ENCODE results near the gene ZKSCAN3. TPM values are rescaled to one million over a fixed set of nuclear protein-coding genes. Genes with fewer than 3 reads are reported as not detected.

Gene ZKSCAN3
- polyA plus RNA-seq, 2 of the 4 experiments (the other 2 are of a cell fraction): 1.6 to 2.7 TPM

DNA sequence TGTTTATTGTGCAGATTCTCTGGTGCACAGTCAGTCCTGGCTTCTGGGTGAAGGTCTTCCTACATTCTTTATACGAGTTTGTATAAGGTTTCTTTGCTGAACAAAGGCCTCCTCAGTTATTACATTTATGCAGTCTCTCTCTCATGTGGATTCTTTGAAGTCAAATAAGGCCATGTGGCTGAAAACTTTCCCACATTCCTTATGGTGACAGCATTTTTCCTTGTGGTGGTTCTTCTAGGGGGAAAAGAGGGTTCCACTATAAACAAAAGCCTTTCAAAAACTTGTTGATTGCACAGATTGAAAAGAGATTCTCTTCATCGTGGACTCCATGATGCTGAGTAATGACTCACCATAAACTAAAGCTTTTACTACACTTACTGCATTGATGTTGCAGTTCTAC is 30.6 kb downstream of the ZKSCAN3 start:
- FAIRE-seq: no peak
- POLR2A ChIA-PET: no interaction called here

DNA sequence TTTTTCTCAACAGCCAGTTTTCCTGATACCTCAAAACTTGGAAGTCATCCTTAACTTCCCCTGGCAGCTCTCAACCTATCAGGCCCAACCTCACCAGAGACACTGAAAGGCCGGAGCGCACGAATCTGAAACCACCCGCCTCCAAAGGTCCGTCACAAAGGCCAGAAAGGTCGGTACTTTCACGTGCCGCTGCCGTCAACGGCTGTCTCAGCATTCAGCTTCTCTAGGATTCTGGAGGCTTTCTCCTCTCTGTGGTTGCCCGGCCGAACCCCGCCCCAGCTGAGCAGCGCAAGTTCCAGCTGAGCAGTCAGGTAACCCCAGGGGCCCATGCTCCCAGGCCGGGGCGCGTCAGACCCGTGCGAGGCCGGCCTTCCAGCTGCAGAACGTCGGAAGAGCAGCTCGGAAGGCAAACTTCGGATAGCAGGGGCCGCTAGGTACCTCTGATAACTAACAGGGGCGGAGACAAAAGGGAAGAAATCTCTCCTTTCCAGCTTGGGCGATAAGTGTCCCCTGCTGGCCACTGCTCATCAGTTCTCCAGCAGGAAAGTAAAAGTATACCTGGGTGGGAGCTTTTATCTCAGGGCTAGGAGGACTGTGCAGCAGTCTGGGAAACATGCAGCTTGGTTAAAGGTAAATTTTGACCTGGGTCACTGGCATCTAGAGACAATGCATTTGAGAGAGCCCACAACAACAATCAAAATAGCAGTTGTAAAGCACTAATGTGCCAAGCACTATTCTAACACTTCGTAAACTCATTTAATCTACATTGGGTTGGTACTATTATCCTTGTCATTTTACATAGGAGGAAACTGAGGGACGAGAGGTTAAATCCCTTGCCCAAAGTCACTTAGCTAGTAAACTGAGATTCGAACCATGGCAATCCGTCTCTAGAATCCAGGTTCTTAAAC is 33.7 kb downstream of the ZKSCAN3 start:
- FAIRE-seq (no peak), DNase-seq (ENCODE audit: low read depth in 1 of 2, low spot score in 1 of 2) (peak; percentile 63 to 91), ATAC-seq (peak; percentile 98)
- peak overlapping the region; percentile 51 for H3K4me3 ChIP-seq
- 59% methylated on average over 5 of the region's 31 CpGs for WGBS (ENCODE audit: missing lambda C conversion rate)
- 0 out of 3 replicates have a peak, but pooled peaks cover 3% of the 10 kb centered on the region for H3K9me3 ChIP-seq
- peaks cover 8% of the 10 kb centered on the region; the same call in 2 of the 3 replicates for H3K4me1 ChIP-seq
- H3K4me2 ChIP-seq: peak overlapping the region; percentile 72
- ChIA-PET CTCF (interaction anchor here (0.8 to 1.7 kb wide), 7 partner anchors 14 to 204 kb away, joined by 3 to 11 read pairs (median 3); partner anchors contain the start of gene ZSCAN12), POLR2A (interaction anchor here (0.9 to 1.9 kb wide), 10 partner anchors 13 to 491 kb away, joined by 3 to 7 read pairs (median 4); partner anchors contain the start of genes ZKSCAN3, ZKSCAN8, ZSCAN12 and ZSCAN16)
- peak overlapping the region; percentile 79 to 86 for H3K27ac ChIP-seq
- TF ChIP-seq, protein P1, sequence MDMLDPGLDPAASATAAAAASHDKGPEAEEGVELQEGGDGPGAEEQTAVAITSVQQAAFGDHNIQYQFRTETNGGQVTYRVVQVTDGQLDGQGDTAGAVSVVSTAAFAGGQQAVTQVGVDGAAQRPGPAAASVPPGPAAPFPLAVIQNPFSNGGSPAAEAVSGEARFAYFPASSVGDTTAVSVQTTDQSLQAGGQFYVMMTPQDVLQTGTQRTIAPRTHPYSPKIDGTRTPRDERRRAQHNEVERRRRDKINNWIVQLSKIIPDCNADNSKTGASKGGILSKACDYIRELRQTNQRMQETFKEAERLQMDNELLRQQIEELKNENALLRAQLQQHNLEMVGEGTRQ (IDR thresholded peaks at IDR 0.05): peak; percentile 39; the same call in 1 of the 2 replicates
- TF ChIP-seq TP53 (CRISPR knock-in tag; IDR thresholded peaks at IDR 0.05): no peak
- no peak for TF ChIP-seq RARB (CRISPR knock-in tag; IDR thresholded peaks at IDR 0.05)
- TF ChIP-seq SMC3 (IDR thresholded peaks at IDR 0.05): peak; percentile 31; the same call in 1 of the 3 replicates
- peak; percentile 98 for TF ChIP-seq BHLHE40 (IDR thresholded peaks at IDR 0.05; ENCODE audit: low read depth, low read length)
- TF ChIP-seq HOXB13 (CRISPR knock-in tag; IDR thresholded peaks at IDR 0.05; ENCODE audit: low read depth): no peak
- no peak for TF ChIP-seq ZC3H11A (IDR thresholded peaks at IDR 0.05)
- peak; percentile 90 for TF ChIP-seq E2F6 (IDR thresholded peaks at IDR 0.05; ENCODE audit: borderline replicate concordance, low read depth)
- no peak; the same call in 1 of the 2 replicates for TF ChIP-seq GATA3 (IDR thresholded peaks at IDR 0.05; ENCODE audit: borderline replicate concordance)
- TF ChIP-seq MAFK (IDR thresholded peaks at IDR 0.05; ENCODE audit: partially characterized antibody): no peak
- TF ChIP-seq ZSCAN20 (CRISPR knock-in tag; IDR thresholded peaks at IDR 0.05): no peak
- TF ChIP-seq KDM5A (IDR thresholded peaks at IDR 0.05): no peak
- TF ChIP-seq MYC (IDR thresholded peaks at IDR 0.05; ENCODE audit: borderline replicate concordance, low read length): no peak
- TF ChIP-seq, protein P2, sequence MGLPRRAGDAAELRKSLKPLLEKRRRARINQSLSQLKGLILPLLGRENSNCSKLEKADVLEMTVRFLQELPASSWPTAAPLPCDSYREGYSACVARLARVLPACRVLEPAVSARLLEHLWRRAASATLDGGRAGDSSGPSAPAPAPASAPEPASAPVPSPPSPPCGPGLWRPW (IDR thresholded peaks at IDR 0.05): no peak
- no peak for TF ChIP-seq HOXA7 (CRISPR knock-in tag; IDR thresholded peaks at IDR 0.05)
- TF ChIP-seq ELK1 (IDR thresholded peaks at IDR 0.05; ENCODE audit: low read depth, low read length): no peak
- no peak for TF ChIP-seq HOXB5 (CRISPR knock-in tag; IDR thresholded peaks at IDR 0.05)
- no peak for TF ChIP-seq NPAS2 (CRISPR knock-in tag; IDR thresholded peaks at IDR 0.05; ENCODE audit: borderline replicate concordance)
- no peak for TF ChIP-seq HEYL (CRISPR knock-in tag; IDR thresholded peaks at IDR 0.05)
- TF ChIP-seq ESRRA (IDR thresholded peaks at IDR 0.05; ENCODE audit: borderline replicate concordance, low read length): no peak
- TF ChIP-seq RAD21 (conservative IDR thresholded peaks at IDR 0.05 in 1 of 2, IDR thresholded peaks at IDR 0.05 in 1 of 2): peak; percentile 44 to 53; a peak in 4 of 5 replicates
- no peak for TF ChIP-seq ZNF302 (CRISPR knock-in tag; IDR thresholded peaks at IDR 0.05)
- no peak for TF ChIP-seq CHD2 (IDR thresholded peaks at IDR 0.05; ENCODE audit: low read length, partially characterized antibody)
- TF ChIP-seq, protein P3, sequence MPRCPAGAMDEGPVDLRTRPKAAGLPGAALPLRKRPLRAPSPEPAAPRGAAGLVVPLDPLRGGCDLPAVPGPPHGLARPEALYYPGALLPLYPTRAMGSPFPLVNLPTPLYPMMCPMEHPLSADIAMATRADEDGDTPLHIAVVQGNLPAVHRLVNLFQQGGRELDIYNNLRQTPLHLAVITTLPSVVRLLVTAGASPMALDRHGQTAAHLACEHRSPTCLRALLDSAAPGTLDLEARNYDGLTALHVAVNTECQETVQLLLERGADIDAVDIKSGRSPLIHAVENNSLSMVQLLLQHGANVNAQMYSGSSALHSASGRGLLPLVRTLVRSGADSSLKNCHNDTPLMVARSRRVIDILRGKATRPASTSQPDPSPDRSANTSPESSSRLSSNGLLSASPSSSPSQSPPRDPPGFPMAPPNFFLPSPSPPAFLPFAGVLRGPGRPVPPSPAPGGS (IDR thresholded peaks at IDR 0.05): no peak

More for the DNA sequence above, 30.6 kb downstream of the ZKSCAN3 start:
- ATAC-seq (no peak), DNase-seq (ENCODE audit: low read depth in 1 of 2, low spot score in 1 of 2) (no peak)
- peaks cover 8% of the 10 kb centered on the region; the same call in 2 of the 3 replicates for H3K4me1 ChIP-seq
- H3K4me2 ChIP-seq: no peak overlapping the region
- 0 out of 3 replicates have a peak, but pooled peaks cover 7% of the 10 kb centered on the region for H3K9me3 ChIP-seq
- no peak overlapping the region for H3K4me3 ChIP-seq
- no peak overlapping the region for H3K27ac ChIP-seq
- WGBS (ENCODE audit: missing lambda C conversion rate): 91% methylated on average over 2 of the region's 2 CpGs
- CTCF ChIA-PET: interaction anchor here (2.6 kb wide), 1 partner anchor 24 kb away, joined by 17 read pairs; no protein-coding TSS in a partner anchor
- no peak for TF ChIP-seq FOXS1 (CRISPR knock-in tag; IDR thresholded peaks at IDR 0.05)
- no peak for TF ChIP-seq KDM1A (IDR thresholded peaks at IDR 0.05; ENCODE audit: low read depth)
- TF ChIP-seq HOXB5 (CRISPR knock-in tag; IDR thresholded peaks at IDR 0.05): no peak
- no peak for TF ChIP-seq HOXA7 (CRISPR knock-in tag; IDR thresholded peaks at IDR 0.05)
- TF ChIP-seq JUN (IDR thresholded peaks at IDR 0.05): no peak
- TF ChIP-seq JUNB (IDR thresholded peaks at IDR 0.05): no peak
- no peak for TF ChIP-seq MAX (IDR thresholded peaks at IDR 0.05)
- TF ChIP-seq FOSL2 (IDR thresholded peaks at IDR 0.05): no peak
- TF ChIP-seq FOSL2 (CRISPR knock-in tag; IDR thresholded peaks at IDR 0.05): no peak
- TF ChIP-seq CHD2 (IDR thresholded peaks at IDR 0.05; ENCODE audit: low read length, partially characterized antibody): no peak
- TF ChIP-seq, protein P1 (IDR thresholded peaks at IDR 0.05): no peak
- no peak for TF ChIP-seq ZC3H11A (IDR thresholded peaks at IDR 0.05)
- no peak for TF ChIP-seq RNF2 (IDR thresholded peaks at IDR 0.05; ENCODE audit: borderline replicate concordance, low read depth)
- TF ChIP-seq POLR2A (IDR thresholded peaks at IDR 0.05; ENCODE audit: low read length): no peak
- TF ChIP-seq CBX2 (IDR thresholded peaks at IDR 0.05; ENCODE audit: borderline replicate concordance, low read depth): no peak
- TF ChIP-seq RFX5 (IDR thresholded peaks at IDR 0.05): no peak

Data from A549 (cell line).